Liver (tissue), 9 donors: ENCODE data around the gene PLXNB2. TPM values are rescaled to one million over a fixed set of nuclear protein-coding genes. Genes with fewer than 3 reads are reported as not detected.
A peak's percentile ranks its signal among the peaks of the same experiment; 100 is the strongest.

Experiments
- DNase-seq: peaks from one replicate; pipeline ENCODE4 v3.0.0-alpha.2; 2017; ENCODE audit warnings: low spot score
- H3K27ac ChIP-seq, 2 donors: one replicate each; pipeline ENCODE4 v1.7.0; 2013; ENCODE audit warnings: inconsistent platforms in 2 of 2, low read length in 2 of 2, control low read depth in 1 of 2, low read depth in 1 of 2, mild to moderate bottlenecking in 1 of 2
- H3K27me3 ChIP-seq, 4 donors: one replicate each; pipeline versions ENCODE4 v1.6.1 to v1.7.0; 2013; ENCODE audit warnings: low read length in 3 of 4, inconsistent platforms in 1 of 4, mild to moderate bottlenecking in 1 of 4, moderate library complexity in 1 of 4; ENCODE audit not compliant: control insufficient read depth in 4 of 4, insufficient read depth in 4 of 4
- H3K36me3 ChIP-seq, 4 donors: one replicate each; pipeline versions ENCODE4 v1.6.1 to v1.7.0; 2013; ENCODE audit warnings: low read length in 3 of 4, mild to moderate bottlenecking in 3 of 4, low read depth in 1 of 4, moderate library complexity in 1 of 4; ENCODE audit not compliant: control insufficient read depth in 4 of 4, insufficient read depth in 3 of 4
- H3K4me1 ChIP-seq, 4 donors: one replicate each; pipeline versions ENCODE4 v1.6.1 to v1.7.0; 2013; ENCODE audit warnings: low read length in 3 of 4, mild to moderate bottlenecking in 3 of 4, moderate library complexity in 1 of 4; ENCODE audit not compliant: control insufficient read depth in 4 of 4, insufficient read depth in 4 of 4
- H3K4me3 ChIP-seq, 3 donors: one replicate each; pipeline versions ENCODE4 v1.6.1 to v1.7.0; 2013; ENCODE audit warnings: low read length in 3 of 3, control low read depth in 1 of 3, low read depth in 1 of 3, mild to moderate bottlenecking in 1 of 3
- H3K9ac ChIP-seq, 2 donors: one replicate each; pipeline ENCODE4 v1.7.0; 2013; ENCODE audit warnings: low read length in 2 of 2, mild to moderate bottlenecking in 2 of 2, moderate library complexity in 2 of 2, control low read depth in 1 of 2, low read depth in 1 of 2
- H3K9me3 ChIP-seq, 4 donors: one replicate each; pipeline versions ENCODE4 v1.6.1 to v1.7.0; 2013; ENCODE audit warnings: low read length in 3 of 4; ENCODE audit not compliant: control insufficient read depth in 4 of 4
- FOXA1 ChIP-seq: IDR thresholded peaks from 2 replicates; pipeline ENCODE4 v1.6.1; 2016; ENCODE audit warnings: antibody characterized with exemption
- GABPA ChIP-seq, 2 donors: IDR thresholded peaks in 1 of 2; conservative IDR thresholded peaks in 1 of 2; 2 replicates each; pipeline ENCODE4 v1.6.1; 2016; ENCODE audit warnings: antibody characterized with exemption in 2 of 2, mild to moderate bottlenecking in 1 of 2, moderate library complexity in 1 of 2
- HNF4A ChIP-seq, 2 donors: conservative IDR thresholded peaks; 2 replicates each; pipeline ENCODE4 v1.6.1; 2016; ENCODE audit warnings: antibody characterized with exemption in 2 of 2, mild to moderate bottlenecking in 2 of 2
- JUND ChIP-seq, 2 donors: IDR thresholded peaks; 2 replicates each; pipeline ENCODE4 v1.6.1; 2016; ENCODE audit warnings: antibody characterized with exemption in 2 of 2
- MAX ChIP-seq: IDR thresholded peaks from 2 replicates; pipeline ENCODE4 v1.6.1; 2016; ENCODE audit warnings: antibody characterized with exemption
- NR2F2 ChIP-seq: IDR thresholded peaks from 2 replicates; pipeline ENCODE4 v1.6.1; 2016; ENCODE audit warnings: antibody characterized with exemption
- RAD21 ChIP-seq, 2 donors: IDR thresholded peaks; 2 replicates each; pipeline ENCODE4 v1.6.1; 2016; ENCODE audit warnings: antibody characterized with exemption in 2 of 2, mild to moderate bottlenecking in 2 of 2
- RXRA ChIP-seq, 2 donors: IDR thresholded peaks; 2 replicates each; pipeline ENCODE4 v1.6.1; 2017 to 2018; ENCODE audit warnings: antibody characterized with exemption in 2 of 2, mild to moderate bottlenecking in 1 of 2
- SP1 ChIP-seq: IDR thresholded peaks from 2 replicates; pipeline ENCODE4 v1.6.1; 2018; ENCODE audit warnings: antibody characterized with exemption, mild to moderate bottlenecking
- TAF1 ChIP-seq: conservative IDR thresholded peaks from 2 replicates; pipeline ENCODE4 v1.6.1; 2016; ENCODE audit warnings: antibody characterized with exemption, mild to moderate bottlenecking
- YY1 ChIP-seq: IDR thresholded peaks from 2 replicates; pipeline ENCODE4 v1.6.1; 2016; ENCODE audit warnings: antibody characterized with exemption, mild to moderate bottlenecking
- ZBTB33 ChIP-seq: IDR thresholded peaks from 2 replicates; pipeline ENCODE4 v1.6.1; 2016; ENCODE audit warnings: antibody characterized with exemption
- WGBS: extraction: QIAGEN DNeasy Blood & Tissue Kit; methylation state at CpG from one replicate; pipeline ENCODE4 v1.1.7; 2013; 5-methylcytosine and 5-hydroxymethylcytosine counted together
- polyA plus RNA-seq, 2 donors: library from polyadenylated mRNA; stranded (reverse) in 1 of 2; unstranded in 1 of 2; fragments of 200-250 nt in 1 of 2; fragments of >200 nt in 1 of 2; fragmentation: Nextera tagmentation in 1 of 2; extraction: Ambion mirVana in 1 of 2; gene quantifications; one replicate each; pipeline versions ENCODE4 v1.2.1 to v1.2.3, GENCODE V29; 2013 to 2015
- total RNA-seq, 2 donors: library from RNA; depleted of rRNA; stranded (reverse); fragments of >200 nt; gene quantifications; one replicate each; pipeline ENCODE4 v1.2.3, GENCODE V29; 2014
- TF ChIP-seq, protein P1 (sequence below): IDR thresholded peaks from 2 replicates; pipeline ENCODE4 v1.6.1; 2016; ENCODE audit warnings: antibody characterized with exemption, mild to moderate bottlenecking
- donor health status: healthy.
- donor health status: healthy.
- donor health status: healthy.
- donor health status: healthy.
- donor health status: healthy.

PLXNB2 gene
- total and polyA plus RNA-seq, 4 donors: 28.8 to 95.7 (median 73.9) TPM

DNA sequence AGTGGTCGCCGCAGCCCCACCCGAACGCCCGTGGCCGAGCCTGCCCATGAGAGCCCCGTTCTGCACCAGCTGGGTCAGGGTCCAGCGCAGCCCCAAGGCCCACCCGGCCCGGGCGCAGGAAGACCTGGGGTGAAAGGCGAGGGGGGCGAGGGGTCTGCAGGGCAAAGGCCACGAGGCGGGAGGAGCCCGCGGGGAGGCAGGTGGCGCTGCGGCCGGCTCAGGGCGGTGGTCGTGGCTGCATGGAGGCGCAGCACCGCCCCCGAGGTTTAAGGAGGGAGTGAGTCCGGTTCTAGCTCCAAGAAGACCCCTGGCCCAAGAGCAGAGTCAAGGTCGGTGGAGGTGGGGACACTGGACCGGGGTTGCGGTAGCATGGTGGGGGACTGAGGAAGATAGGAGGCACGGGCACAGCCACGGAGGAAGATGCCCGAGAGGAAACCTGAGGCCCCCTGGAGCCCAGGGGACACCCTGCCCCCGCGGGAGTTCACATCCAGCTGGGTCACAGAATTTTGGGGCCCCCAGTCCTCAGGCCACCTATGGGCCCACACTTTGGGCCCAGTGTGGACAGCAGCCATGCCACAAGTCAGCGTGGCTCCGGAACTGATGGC, 55.9 kb downstream of the PLXNB2 start:
- Histone ChIP-seq H3K9me3 (no peaks in the 10 kb centered on the region), H3K4me3 (peak overlapping the region in 2 of 3 donors; percentile 73 to 83), H3K4me1 (peaks cover 10 to 39% (median 24%) of the 10 kb centered on the region in 4 donors), H3K9ac (no peak overlapping the region), H3K27me3 (no peaks in the 10 kb centered on the region), H3K36me3 (peaks cover 0 to 1% (median under 1%) of the 10 kb centered on the region in 4 donors), H3K27ac (peak overlapping the region; percentile 29 to 38)
- 20% methylated on average over 36 of the region's 36 CpGs for WGBS
- no peak for DNase-seq
- TF ChIP-seq NR2F2 (no peak), ZBTB33 (no peak), JUND (IDR thresholded peaks at IDR 0.05) (no peak), TAF1 (no peak), YY1 (no peak)

- 2% methylated on average over 81 of the region's 81 CpGs for WGBS
- H3K9me3 ChIP-seq: no peaks in the 10 kb centered on the region
- H3K36me3 ChIP-seq: peaks cover 0 to 4% (median 2%) of the 10 kb centered on the region in 4 donors
- H3K27me3 ChIP-seq: no peaks in the 10 kb centered on the region
- peak within 1 kb of the TSS; percentile 38 to 39 for H3K27ac ChIP-seq
- DNase-seq: peak; percentile 76
- peak in 1 of 2 donors; percentile 19 for TF ChIP-seq RAD21 (IDR thresholded peaks at IDR 0.05)
- no peak for TF ChIP-seq TAF1
- TF ChIP-seq GABPA (IDR thresholded peaks at IDR 0.05 in 1 of 2, conservative IDR thresholded peaks at IDR 0.05 in 1 of 2): no peak
- peaks cover 10 to 47% (median 29%) of the 10 kb centered on the region in 4 donors for H3K4me1 ChIP-seq
- H3K4me3 ChIP-seq: peak within 1 kb of the TSS; percentile 6 to 83 (median 73)
- H3K9ac ChIP-seq: no peak within 1 kb of the TSS
Observed at GRCh38 chr22:50250555-50251476, 56.6 kb downstream of the PLXNB2 start, which contains the start of gene HDAC10. Gene HDAC10 (minus strand): TSS chr22:50251265. CDS start chr22:50251032, 233 bp downstream.

GRCh38 chr22:50250249-50250554, 57.2 kb downstream of the PLXNB2 start:
- no peaks in the 10 kb centered on the region for H3K27me3 ChIP-seq
- H3K27ac ChIP-seq: no peak overlapping the region
- H3K4me3 ChIP-seq: peak overlapping the region in 2 of 3 donors; percentile 73 to 83
- TF ChIP-seq ZBTB33: no peak
- no peak for TF ChIP-seq MAX
- TF ChIP-seq SP1: no peak
- TF ChIP-seq HNF4A (conservative IDR thresholded peaks at IDR 0.05): no peak
- TF ChIP-seq, protein P1, sequence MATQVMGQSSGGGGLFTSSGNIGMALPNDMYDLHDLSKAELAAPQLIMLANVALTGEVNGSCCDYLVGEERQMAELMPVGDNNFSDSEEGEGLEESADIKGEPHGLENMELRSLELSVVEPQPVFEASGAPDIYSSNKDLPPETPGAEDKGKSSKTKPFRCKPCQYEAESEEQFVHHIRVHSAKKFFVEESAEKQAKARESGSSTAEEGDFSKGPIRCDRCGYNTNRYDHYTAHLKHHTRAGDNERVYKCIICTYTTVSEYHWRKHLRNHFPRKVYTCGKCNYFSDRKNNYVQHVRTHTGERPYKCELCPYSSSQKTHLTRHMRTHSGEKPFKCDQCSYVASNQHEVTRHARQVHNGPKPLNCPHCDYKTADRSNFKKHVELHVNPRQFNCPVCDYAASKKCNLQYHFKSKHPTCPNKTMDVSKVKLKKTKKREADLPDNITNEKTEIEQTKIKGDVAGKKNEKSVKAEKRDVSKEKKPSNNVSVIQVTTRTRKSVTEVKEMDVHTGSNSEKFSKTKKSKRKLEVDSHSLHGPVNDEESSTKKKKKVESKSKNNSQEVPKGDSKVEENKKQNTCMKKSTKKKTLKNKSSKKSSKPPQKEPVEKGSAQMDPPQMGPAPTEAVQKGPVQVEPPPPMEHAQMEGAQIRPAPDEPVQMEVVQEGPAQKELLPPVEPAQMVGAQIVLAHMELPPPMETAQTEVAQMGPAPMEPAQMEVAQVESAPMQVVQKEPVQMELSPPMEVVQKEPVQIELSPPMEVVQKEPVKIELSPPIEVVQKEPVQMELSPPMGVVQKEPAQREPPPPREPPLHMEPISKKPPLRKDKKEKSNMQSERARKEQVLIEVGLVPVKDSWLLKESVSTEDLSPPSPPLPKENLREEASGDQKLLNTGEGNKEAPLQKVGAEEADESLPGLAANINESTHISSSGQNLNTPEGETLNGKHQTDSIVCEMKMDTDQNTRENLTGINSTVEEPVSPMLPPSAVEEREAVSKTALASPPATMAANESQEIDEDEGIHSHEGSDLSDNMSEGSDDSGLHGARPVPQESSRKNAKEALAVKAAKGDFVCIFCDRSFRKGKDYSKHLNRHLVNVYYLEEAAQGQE: no peak
- no peak for TF ChIP-seq FOXA1
- TF ChIP-seq RXRA (IDR thresholded peaks at IDR 0.05): no peak
- TF ChIP-seq GABPA (IDR thresholded peaks at IDR 0.05 in 1 of 2, conservative IDR thresholded peaks at IDR 0.05 in 1 of 2): no peak
- peaks cover 10 to 53% (median 35%) of the 10 kb centered on the region in 4 donors for H3K4me1 ChIP-seq
- H3K9me3 ChIP-seq: no peaks in the 10 kb centered on the region
- peaks cover 0 to 4% (median 2%) of the 10 kb centered on the region in 4 donors for H3K36me3 ChIP-seq
- no peak overlapping the region for H3K9ac ChIP-seq
- DNase-seq: no peak
- 67% methylated on average over 11 of the region's 11 CpGs for WGBS
